Measurements from ENCODE around the gene PSMB5. TPM values are rescaled to one million over a fixed set of nuclear protein-coding genes. Genes with fewer than 3 reads are reported as not detected.

PSMB5 gene
- total RNA-seq, 4 donors from 2014 or later, result 90.2 to 154 (median 113) TPM

GRCh38 chr14:22998329-22999012 is 36.2 kb downstream of the PSMB5 start:
- Histone ChIP-seq H3K27me3 (no peaks in the 10 kb centered on the region), H3K9me3 (no peaks in the 10 kb centered on the region), H3K4me1 (peaks cover 0 to 18% (median 0%) of the 10 kb centered on the region in 4 donors), H3K27ac (no peak overlapping the region), H3K36me3 (peaks cover 0 to 23% (median 0%) of the 10 kb centered on the region in 3 donors), H3K4me3 (no peak overlapping the region)
- TF ChIP-seq EP300 (IDR thresholded peaks at IDR 0.05) (no peak), CTCF (IDR thresholded peaks at IDR 0.05) (no peak), POLR2A (IDR thresholded peaks at IDR 0.05) (no peak)
- no peak for DNase-seq (ENCODE audit: low spot score in 2 of 2)
- WGBS, 2 donors, result 86 to 87% methylated on average over 16 of the region's 16 CpGs

- Histone ChIP-seq H3K27ac (no peak overlapping the region), H3K4me3 (no peak overlapping the region), H3K27me3 (no peaks in the 10 kb centered on the region), H3K9me3 (no peaks in the 10 kb centered on the region), H3K36me3 (peaks cover 0 to 23% (median 0%) of the 10 kb centered on the region in 3 donors), H3K4me1 (peaks cover 0 to 19% (median 0%) of the 10 kb centered on the region in 4 donors)
- TF ChIP-seq EP300 (IDR thresholded peaks at IDR 0.05) (no peak), POLR2A (IDR thresholded peaks at IDR 0.05) (no peak), CTCF (IDR thresholded peaks at IDR 0.05) (no peak)
- WGBS, 2 donors, result 46 to 61% methylated on average over 9 of the region's 9 CpGs
- DNase-seq (ENCODE audit: low spot score in 2 of 2), result no peak
Observed at GRCh38 chr14:22997676-22998323, 36.9 kb downstream of the PSMB5 start.

GRCh38 chr14:22996768-22997654 is 37.7 kb downstream of the PSMB5 start:
- H3K27ac ChIP-seq, result no peak overlapping the region
- H3K4me3 ChIP-seq, result no peak overlapping the region
- H3K27me3 ChIP-seq, result no peaks in the 10 kb centered on the region
- DNase-seq (ENCODE audit: low spot score in 2 of 2), result no peak
- peaks cover 0 to 19% (median 0%) of the 10 kb centered on the region in 4 donors for H3K4me1 ChIP-seq
- peaks cover 0 to 23% (median 0%) of the 10 kb centered on the region in 3 donors for H3K36me3 ChIP-seq
- no peaks in the 10 kb centered on the region for H3K9me3 ChIP-seq
- WGBS, 2 donors, result 54 to 67% methylated on average over 10 to 11 of the region's 11 CpGs
- no peak for TF ChIP-seq POLR2A (IDR thresholded peaks at IDR 0.05)
- no peak for TF ChIP-seq CTCF (IDR thresholded peaks at IDR 0.05)
- TF ChIP-seq EP300 (IDR thresholded peaks at IDR 0.05), result no peak

- DNase-seq (ENCODE audit: low spot score in 2 of 2), result no peak
- Histone ChIP-seq H3K4me1 (peaks cover 0 to 19% (median 0%) of the 10 kb centered on the region in 4 donors), H3K36me3 (peaks cover 0 to 31% (median 0%) of the 10 kb centered on the region in 3 donors), H3K4me3 (no peak overlapping the region), H3K27ac (no peak overlapping the region), H3K9me3 (no peaks in the 10 kb centered on the region), H3K27me3 (no peaks in the 10 kb centered on the region)
- TF ChIP-seq EP300 (IDR thresholded peaks at IDR 0.05) (no peak), POLR2A (IDR thresholded peaks at IDR 0.05) (no peak), CTCF (IDR thresholded peaks at IDR 0.05) (no peak)
- WGBS, 2 donors, result 90 to 91% methylated on average over 8 to 9 of the region's 9 CpGs
Observed at GRCh38 chr14:22995889-22996625, 38.6 kb downstream of the PSMB5 start.
